Epithelial cell of prostate (primary cell): ENCODE measurements around the gene GANC.
"Not testable (repeated sequence)": the region's sequence is repeated elsewhere in the genome, so short reads cannot be mapped to it uniquely, and the experiment has no call there.

Experiments used
- DNase-seq: peaks from one replicate; pipeline ENCODE4 v3.0.0-alpha.2; 2011; ENCODE audit warnings: low read depth, low spot score
- H3K27ac ChIP-seq: fragments of 450-650 bp; 2 replicates; pipeline ENCODE4 v1.5.1; 2017; ENCODE audit warnings: mild to moderate bottlenecking

The GANC gene

DNA sequence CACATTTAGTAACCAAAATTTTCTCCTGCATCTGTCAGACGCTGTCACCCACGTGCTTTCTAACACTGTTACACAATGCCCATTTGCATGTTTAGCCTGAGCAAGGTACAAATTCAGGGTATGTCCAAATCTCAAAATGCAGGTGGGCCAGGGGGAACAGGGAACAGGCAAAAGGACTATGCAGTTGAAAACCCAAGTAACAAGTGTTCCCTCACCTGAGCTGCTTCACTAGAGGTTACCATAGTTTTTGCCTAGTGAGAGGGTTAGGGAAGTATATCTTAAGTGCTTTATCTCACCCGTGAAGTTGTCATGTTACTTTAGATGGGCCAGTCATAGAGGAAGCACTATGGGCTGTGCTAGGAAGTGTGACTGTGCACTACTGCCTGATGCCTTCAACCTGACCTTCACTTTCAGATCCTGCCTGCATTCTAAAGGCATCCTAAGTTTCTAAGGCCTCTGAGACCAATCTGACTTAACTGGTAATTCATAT lies 6.3 kb downstream of the GANC start:
- DNase-seq, result no peak
- no peak overlapping the region for H3K27ac ChIP-seq

- DNase-seq, result no peak
- no peak overlapping the region for H3K27ac ChIP-seq
These were observed 9.3 kb downstream of the GANC start for GRCh38 chr15:42282344-42282743.

DNA sequence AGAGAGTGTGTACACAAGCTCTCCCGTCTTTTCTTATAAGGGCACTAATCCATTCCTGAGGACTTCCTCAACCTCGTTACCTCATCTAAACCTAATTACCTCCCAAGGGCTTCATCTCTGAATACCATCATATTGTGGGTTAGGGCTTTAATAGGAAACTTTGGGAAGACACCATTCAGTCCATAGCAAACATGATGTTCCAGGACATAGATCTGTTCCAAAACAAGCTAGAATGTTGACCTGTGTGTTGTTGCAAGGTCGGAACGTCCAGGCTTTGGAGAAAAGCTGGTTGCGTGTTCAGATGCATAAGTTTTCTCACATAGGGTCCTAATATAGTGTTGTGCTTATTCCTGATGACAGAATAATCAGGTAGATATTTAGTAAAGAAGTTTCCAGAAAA lies 9.9 kb downstream of the GANC start:
- no peak overlapping the region for H3K27ac ChIP-seq
- DNase-seq, result no peak

- no peak for DNase-seq
- H3K27ac ChIP-seq, result no peak overlapping the region
These were observed 10.7 kb downstream of the GANC start for GRCh38 chr15:42283671-42284070.

DNA sequence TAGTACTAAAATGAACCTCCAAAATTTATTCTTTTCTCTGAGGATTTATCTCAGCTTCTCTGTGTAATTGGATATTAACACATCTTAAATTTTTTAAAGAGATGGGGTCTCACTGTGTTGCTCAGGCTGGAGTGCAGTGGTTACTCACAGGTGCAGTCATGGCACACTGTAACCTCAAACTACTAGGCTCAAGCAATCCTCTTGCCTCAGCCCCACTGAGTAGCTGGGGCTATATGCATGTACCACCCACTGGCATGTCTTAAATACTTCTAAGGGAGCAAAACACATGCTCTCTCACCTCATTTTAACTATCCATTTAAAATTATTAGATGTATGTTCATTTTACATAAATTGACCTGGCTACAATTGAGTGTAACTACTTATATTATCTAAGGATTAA lies 11.6 kb downstream of the GANC start:
- no peak for DNase-seq
- H3K27ac ChIP-seq, result no peak overlapping the region

DNA sequence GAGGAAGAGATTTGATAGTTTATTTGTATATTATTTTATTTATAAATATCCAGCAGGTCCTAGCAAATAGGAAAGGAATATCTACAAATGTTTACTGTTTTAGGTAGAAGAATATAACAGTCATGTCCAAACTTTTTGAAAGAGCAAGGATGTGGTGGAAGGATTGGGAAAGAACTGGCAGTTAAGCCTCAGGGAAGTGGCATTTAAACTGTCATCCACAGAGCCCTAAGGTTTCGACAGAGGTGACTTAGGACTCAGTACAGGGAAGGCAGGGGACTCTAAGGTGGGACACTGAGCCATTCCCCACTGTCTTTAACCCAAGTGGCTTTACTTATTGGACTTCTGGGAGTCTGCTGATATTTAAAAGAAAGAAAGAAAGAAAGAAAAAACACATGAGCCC lies 12.0 kb downstream of the GANC start:
- no peak overlapping the region for H3K27ac ChIP-seq
- DNase-seq, result no peak

GRCh38 chr15:42286445-42287029 lies 13.5 kb downstream of the GANC start:
- no peak overlapping the region for H3K27ac ChIP-seq
- no peak for DNase-seq

- no peak for DNase-seq
- no peak overlapping the region for H3K27ac ChIP-seq
These were observed 14.9 kb downstream of the GANC start for GRCh38 chr15:42287931-42288330.

DNA sequence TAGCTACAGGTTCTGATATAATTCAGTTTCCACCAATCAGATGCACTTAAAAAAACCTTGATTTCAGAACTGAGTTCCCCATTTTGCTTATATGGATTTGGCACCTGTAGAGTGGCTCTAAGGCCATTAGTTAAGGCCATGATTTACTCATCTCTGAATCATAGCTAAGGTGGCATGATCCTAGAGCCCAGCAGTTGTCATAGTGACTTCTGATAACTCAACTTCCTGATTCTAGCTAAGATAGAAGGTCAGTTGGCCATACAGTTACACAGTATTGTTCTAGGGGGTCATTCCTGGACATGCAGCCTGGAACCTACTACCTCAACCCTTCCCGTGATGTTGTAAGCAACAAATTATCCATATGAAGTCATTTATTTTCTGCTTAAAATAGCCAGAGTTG lies 16.2 kb downstream of the GANC start:
- no peak for DNase-seq
- no peak overlapping the region for H3K27ac ChIP-seq

GRCh38 chr15:42301004-42301403 lies 28.0 kb downstream of the GANC start:
- DNase-seq, result not testable (repeated sequence)

GRCh38 chr15:42306681-42307080 lies 33.7 kb downstream of the GANC start:
- no peak overlapping the region for H3K27ac ChIP-seq
- no peak for DNase-seq

More at GRCh38 chr15:42301004-42301403, 28.0 kb downstream of the GANC start:
- H3K27ac ChIP-seq, result not testable (repeated sequence)

GRCh38 chr15:42313463-42313862 lies 40.5 kb downstream of the GANC start:
- DNase-seq, result no peak
- no peak overlapping the region for H3K27ac ChIP-seq

GRCh38 chr15:42314818-42315217 lies 41.8 kb downstream of the GANC start:
- DNase-seq, result no peak
- H3K27ac ChIP-seq, result no peak overlapping the region

- H3K27ac ChIP-seq, result no peak overlapping the region
- no peak for DNase-seq
These were observed 42.5 kb downstream of the GANC start for GRCh38 chr15:42315521-42315920.

DNA sequence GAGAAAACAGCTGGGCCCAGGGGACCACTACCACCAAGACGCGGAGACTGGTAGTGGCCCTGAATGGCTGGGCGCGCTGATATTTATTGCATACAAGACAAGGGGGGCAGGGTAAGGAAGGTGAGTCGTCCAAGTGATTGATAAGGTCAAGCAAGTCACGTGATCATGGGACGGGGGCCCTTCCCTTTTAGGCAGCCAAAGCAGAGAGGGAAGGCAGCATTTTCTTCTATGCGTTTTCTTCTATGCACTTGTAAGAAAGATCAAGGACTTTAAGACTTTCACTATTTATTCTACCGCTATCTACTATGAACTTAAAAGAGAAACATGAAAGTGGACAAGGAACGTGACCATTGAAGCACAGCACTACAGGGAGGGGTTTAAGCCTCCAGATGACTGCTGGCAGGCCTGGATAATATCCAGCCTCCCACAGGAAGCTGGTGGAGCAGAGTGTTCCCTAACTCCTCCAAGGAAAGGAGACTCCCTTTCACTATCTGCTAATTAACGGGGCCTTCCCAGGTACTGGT lies 43.3 kb downstream of the GANC start:
- not testable (repeated sequence) for H3K27ac ChIP-seq, DNase-seq

- H3K27ac ChIP-seq, result no peak overlapping the region
These were observed 46.2 kb downstream of the GANC start for GRCh38 chr15:42319206-42319605.

DNA sequence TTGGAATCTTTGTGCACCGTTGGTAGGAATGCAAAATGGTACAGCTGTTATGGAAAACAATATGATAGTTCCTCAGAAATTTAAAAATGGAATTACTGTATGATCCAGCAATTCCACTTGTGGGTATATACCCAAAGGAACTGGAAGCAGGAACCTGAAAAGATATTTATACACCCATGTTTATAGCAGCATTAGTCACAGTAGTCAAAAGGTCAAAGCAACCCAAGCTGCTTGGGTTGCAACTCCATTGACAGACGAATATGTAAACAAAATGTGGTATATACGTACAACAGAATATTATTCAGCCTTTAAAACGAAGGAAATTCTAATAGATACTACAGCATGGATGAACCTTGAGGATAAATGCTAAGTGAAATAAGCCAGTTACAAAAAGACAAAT lies 51.3 kb downstream of the GANC start:
- no peak overlapping the region for H3K27ac ChIP-seq

More at GRCh38 chr15:42319206-42319605, 46.2 kb downstream of the GANC start:
- DNase-seq, result no peak

GRCh38 chr15:42329161-42329560 lies 56.2 kb downstream of the GANC start:
- H3K27ac ChIP-seq, result no peak overlapping the region
- DNase-seq, result no peak

More for the DNA sequence above, 51.3 kb downstream of the GANC start:
- DNase-seq, result no peak

DNA sequence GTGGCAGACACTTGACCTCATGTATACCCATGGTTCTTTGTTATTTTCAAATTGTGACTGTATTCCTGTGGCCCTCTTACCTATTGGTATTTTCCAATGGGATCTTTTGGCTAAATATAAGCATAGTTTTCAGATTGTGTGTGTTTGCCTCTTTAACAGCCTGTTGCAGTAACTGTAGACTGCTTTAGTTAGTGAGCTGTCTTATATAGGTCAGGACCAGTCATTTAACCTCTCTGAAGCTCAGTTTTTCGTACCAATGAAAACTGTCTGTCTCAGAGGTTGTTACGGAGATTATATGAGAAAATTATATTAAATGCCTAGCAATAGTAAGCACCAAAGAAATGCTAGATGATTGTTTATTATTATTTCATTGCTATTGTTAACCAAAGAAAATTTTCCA lies 57.0 kb downstream of the GANC start:
- H3K27ac ChIP-seq, result no peak overlapping the region
- DNase-seq, result no peak

DNA sequence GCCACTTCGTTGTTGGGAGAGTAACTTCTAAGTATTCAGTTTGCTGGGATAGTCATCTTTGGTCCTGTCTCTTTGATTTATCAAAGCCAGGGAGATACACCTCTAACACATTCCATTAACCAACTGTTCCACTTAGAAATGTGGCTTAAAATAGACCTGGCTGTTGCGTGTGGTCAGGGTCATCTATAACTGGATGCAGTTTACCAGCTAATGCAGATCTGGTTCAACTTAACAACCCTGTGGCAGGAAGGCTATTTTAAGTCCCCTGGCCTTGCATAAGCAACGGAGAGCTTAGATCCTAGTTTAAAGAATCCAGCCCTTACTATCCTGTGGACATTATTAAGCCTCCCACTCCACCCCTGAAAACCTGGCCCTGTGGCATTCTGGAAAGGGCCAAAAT lies 58.2 kb downstream of the GANC start:
- no peak overlapping the region for H3K27ac ChIP-seq
- DNase-seq, result no peak

DNA sequence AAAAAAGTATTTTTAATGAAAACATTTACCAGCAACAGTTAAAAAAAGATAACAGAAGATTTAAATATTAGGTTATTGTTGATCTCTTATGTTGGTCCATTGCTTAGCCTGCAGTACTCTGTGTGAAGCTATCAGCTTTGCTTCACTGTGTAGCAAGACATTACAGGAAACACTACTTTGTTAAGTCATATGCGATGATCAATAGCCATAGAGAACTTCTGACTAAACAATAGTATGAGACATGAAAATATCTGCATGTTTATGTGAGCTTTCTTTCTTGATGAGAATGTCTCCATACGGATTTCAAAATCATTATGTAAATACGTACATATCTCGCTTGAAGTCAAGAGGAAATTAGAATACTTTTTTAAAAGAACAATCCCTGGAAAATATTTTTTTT lies 59.3 kb downstream of the GANC start:
- no peak for DNase-seq
- H3K27ac ChIP-seq, result peak overlapping the region; percentile 9

DNA sequence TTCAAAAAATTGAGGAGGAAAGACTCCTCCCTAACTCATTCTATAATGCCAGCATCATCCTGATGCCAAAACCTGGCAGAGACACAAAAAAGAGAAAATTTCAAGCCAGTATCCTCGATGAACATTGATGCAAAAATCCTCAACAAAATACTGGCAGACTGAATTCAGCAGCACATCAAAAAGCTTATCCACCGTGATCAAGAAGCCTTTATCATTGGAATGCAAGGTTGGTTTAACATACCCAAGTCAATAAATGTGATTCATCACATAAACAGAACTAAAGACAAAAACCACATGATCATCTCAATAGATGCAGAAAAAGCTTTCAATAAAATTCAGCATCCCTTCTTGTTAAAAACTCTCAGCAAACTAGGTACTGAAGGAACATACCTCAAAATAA lies 62.1 kb downstream of the GANC start:
- no peak for DNase-seq
- no peak overlapping the region for H3K27ac ChIP-seq
